GM21528 (cell line): ENCODE results near the gene WDPCP.
"Not testable (repeated sequence)": the region's sequence is repeated elsewhere in the genome, so short reads cannot be mapped to it uniquely, and the experiment has no call there.

Experiments used
- ATAC-seq: cut with Tn5 transposase; IDR thresholded peaks from one replicate; pipeline ENCODE4 v1.9.1; 2021; ENCODE audit warnings: mild to moderate bottlenecking, moderate library complexity; ENCODE audit not compliant: unreplicated experiment, low FRiP score

The WDPCP gene

DNA sequence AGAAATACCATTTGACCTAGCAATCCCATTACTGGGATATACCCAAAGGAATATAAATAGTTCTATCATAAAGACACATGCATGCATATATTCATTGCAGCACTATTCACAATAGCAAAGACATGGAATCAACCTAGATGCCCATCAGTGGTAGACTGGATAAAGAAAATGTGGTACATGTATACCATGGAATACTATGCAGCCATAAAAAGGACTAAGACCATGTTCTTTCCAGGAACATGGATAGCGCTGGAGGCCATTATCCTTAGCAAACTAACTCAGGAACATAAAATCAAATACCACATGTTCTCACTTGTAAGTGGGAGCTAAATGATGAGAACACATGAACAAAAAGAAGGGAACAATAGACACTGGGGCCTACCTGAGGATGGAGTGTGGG is 119.0 kb downstream of the WDPCP start:
- ATAC-seq, result not testable (repeated sequence)

DNA sequence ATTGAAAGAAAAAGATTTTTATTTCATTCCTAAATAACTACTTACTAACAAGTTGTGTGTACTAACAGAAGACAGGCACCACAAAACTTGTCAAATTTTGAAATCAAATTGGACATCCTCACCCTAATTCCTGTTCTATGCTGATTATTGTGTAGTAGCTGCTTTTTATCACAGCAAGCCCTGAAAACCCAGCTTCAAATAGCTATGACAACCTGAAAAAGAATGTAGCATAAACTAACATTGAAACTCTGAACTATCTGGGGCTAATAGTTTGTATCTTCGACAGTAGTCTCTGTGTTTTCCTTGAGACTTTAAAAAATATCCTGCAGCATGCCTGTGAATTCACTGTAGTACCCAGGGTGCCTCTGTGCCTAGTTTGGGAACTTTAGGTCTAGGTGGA is 122.6 kb downstream of the WDPCP start:
- ATAC-seq, result no peak

DNA sequence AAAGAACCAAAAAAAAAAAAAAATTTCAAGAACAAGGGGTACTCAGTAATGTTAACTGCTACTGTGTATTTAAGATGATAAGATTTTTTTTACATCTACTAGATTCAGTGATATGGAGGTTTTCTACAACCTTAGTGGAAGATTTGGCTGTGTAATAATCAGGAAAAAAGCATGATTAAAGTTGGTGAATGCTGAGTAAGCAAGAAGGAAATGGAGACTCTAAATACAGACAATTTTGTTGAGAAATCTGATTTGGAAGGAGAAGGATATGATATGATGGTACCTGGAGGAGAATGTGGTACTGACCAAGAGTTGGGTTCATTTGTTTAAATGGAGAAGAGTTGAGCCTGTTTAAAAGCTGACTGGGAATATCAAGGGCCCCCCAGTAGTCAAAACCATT is 125.1 kb downstream of the WDPCP start:
- ATAC-seq, result no peak

DNA sequence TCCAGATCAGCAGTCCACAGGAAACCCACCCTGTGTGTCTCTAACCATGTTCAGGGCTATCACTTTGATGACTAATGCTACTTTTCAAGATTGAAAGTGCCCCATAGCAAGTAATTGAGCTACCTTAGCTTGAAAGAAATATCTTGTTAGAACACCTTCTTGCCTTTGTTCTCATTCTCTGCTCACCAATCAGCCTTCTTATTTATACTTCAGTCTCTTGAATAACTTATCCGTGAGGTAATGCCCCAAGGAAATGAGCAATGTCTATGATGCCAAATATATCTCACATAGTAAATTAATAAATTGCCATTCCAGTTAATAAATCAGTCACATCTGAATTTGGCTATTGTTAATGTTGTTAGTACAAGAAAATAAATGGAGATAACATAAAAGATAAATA is 141.6 kb downstream of the WDPCP start:
- ATAC-seq, result no peak

DNA sequence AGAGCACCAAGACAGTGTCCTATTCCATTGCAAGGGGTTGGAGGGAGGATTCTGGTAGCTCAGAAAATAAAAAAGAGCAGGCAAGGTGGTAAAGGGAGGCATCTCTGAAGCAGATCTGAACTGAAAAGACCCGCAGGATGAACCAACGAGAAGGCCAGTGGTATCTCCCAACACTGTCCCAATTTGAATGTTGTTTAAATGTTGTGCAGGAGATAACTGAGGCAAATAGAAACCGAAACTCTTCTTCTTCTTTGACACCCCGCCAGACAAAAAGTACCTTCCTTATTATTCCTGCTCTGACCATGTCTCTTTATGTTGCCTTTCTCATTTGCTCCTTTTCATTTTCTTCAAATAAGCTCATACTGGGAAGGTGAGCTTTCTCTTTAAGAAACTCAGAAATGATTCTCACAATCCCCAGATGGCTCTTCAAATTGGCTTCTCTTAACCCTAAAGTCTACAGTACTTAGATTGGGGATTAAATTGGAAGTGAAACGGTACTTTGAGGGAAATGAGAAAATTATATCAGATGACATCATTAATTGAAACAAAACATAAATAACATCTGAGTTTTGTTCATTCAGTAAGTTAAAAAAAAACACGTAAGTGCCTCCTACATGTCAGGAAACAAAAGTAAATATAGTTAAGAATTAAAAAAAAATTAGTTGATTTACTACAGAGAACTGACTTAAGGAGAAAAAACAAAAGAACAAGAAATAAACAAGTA is 143.6 kb downstream of the WDPCP start:
- ATAC-seq, result no peak

DNA sequence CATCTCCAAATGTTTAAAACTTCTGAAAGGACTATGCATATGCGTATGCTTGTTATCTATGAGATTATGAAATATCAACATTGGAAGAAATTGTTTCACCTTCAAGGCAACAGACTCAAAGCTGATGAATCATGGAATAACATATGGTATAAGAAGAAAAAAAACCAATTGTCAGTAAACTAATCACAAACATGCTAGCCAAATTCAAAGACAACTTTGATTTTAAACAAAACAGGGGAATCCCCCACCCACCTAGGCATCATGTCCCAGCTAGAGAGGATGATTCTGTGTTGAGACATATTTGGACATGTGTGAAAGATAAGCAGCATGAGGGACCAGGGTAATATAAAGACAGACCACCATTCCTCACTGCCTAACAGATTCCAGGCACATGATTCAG is 147.7 kb downstream of the WDPCP start:
- no peak for ATAC-seq

DNA sequence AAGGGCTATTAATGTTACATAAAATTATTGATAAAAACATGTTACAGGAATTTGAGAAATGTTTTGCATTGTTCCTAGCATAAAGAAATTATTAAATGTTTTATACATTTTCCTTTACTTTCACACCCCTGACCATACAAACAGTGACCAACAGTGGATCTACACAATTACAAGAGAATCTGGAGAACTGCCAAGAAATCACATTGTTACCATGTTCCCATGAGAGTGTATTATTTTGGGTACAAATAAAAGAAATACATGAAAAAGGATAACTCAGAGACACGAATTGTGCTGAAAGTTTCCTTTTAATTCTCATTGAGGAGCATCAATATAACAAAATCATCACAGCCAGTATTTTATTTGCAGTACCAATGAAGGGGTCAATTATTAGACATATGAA is 150.1 kb downstream of the WDPCP start:
- no peak for ATAC-seq

DNA sequence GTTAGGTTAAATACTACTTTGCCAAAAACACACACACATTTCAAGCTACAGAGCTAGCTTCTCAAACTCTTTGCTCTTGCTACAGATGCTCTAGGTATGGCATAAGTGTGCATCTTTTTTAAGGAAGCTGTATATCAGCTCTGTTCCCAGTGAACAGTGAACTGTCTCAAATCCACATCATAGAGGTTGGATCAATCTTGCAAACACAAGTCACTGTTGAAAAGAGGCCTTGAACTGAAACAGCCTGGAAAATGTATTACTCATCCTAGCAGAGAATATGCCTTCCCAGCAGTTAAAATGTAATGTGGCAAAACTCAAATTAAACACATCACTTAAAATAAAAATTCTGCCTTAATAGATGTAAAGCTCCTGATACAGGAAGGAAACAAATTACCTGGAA is 151.8 kb downstream of the WDPCP start:
- no peak for ATAC-seq

DNA sequence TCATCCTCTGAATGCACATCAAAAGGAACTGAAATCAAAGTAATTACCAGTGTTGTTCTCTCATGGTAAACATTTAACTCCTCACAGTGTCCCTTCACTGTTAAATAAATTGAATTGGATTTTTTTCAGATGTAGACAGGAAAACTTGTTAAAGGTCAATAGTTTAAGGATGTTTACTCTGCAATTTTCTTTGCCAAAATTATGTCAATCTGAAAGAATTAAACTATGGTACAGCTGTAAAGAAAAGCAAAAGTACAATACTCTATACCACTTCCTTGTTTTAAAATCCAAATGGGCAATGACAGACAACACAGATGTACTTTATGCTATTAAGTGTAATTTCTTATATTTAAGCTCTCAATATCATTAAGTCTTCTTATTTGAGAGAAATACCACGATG is 153.2 kb downstream of the WDPCP start:
- ATAC-seq, result no peak

DNA sequence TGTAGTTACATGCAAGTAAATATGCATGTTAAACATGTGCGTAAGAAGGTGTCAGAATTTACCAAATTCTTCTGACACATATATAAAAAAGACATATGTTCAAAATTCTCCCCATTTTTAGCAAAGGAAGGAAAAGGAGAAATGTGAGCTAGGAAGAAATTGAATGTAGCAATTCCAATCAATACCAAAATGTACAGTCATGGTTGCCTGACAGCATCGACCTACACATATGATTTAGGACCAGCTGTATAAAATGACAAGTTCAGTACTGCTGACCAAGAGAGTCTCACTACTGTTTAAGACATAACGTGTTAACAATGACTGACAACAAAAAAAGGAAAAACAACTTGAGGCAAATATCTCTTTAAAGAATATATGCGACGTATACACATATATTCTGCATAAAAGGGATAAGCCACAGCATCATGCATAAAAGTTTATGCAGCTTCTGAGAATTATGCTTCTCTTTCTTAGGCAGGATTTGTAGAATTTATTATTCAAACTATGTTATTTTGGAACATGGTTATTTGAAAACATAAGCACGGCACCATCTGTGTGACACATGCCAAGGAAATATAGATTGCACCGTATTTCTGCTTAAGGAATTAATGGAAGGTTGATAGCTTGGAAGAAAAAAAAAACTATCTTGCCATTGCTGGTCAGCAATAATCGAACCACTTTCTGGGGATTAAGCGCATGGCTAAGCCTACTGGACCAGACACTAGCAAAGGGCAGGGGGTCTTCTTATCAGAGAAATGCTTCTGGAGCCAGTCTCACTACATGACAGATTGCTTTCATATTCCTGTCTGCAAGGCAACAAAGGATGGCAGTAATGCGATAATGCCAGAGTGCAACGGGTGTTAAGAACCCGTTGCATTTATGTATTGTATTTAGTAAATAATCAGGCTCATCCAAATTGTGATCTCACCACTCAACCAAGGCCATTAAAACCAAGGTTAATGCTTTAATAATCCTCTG is 154.0 kb downstream of the WDPCP start:
- ATAC-seq, result no peak

DNA sequence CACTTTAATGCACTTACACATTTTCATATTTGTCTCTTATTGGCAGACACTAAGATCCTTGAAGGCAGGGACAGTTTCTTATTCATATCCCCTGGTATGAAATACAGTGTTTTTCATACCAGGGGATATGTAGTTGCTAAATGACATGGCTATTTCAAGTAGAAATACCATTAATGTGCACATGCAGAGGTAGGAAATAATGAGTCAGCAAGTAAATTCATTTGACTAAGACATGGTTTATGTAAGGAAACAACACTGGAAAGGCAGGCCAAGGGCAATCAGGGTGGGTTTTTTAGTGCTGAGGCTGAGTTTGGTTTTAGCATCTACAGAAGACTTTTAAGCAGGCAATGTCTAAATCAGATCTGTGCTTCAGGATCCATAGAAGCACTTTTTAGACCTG is 155.9 kb downstream of the WDPCP start:
- no peak for ATAC-seq

DNA sequence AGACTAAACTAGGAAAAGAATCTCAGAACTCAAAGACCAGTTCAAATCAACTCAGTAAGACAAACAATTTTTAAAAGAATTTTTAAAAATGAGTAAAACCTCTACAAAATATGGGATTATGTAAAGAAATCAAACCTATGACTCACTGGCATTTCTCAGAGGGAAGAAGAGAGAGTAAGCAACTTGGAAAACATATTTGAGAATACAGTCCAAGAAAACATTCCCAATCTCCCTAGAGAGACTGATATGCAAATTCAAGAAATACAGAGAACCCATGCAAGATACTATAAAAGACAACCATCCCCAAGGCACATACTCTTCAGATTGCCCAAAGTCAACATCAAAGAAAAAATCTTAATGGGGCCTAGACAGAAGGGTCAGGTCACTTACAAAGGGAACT is 162.7 kb downstream of the WDPCP start:
- ATAC-seq, result no peak

DNA sequence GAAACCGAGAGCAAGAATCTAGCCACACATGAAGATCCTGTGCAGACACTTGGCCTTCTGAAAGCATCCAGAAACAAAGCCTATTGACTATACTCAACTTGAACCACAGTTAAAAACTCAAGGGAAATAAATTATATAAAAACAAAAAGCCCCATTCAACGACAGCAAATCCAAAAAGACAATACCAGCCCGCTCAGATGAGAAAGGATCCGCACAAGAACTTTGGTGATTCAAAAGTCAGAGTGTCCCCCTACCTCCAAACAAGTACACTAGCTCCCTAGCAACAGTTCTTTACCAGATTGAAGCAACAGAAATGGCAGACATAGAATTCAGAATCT is 163.2 kb downstream of the WDPCP start:
- ATAC-seq, result no peak

DNA sequence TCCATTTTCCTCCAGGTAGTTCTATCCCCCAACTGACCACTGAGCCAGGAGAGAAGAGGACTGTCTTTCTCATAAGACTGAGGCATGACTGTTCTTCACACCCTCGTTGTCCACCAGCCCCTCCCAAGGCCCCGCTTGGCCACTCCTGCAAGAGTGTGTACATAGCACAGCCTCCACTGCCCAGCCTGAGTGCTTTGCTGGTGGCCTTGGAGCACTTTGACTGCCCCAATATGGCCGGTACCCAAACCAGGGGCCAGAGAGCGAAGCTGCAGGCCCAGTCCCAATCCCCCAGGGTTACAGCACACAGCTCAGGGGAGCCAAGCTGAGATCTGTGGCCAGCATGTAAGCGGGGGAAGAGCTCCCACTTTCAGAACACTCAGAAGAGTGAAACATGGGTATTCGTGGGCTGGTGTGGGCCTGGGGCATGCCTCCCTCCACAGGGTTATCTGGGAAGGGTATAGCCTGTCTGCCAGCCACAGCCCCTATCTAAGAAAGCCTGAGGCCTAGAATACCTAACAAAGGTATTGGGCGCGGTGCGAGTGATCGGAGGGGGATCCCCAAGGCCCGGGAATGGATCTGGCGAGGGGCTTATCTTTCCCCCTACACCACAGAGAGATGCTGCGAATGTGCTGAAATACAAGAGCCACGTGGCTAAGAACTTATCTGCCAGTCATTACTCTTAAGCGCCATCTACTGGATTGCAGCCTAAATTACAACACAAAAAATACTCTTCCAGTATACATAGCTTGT is 163.8 kb downstream of the WDPCP start:
- ATAC-seq, result peak; percentile 89

DNA sequence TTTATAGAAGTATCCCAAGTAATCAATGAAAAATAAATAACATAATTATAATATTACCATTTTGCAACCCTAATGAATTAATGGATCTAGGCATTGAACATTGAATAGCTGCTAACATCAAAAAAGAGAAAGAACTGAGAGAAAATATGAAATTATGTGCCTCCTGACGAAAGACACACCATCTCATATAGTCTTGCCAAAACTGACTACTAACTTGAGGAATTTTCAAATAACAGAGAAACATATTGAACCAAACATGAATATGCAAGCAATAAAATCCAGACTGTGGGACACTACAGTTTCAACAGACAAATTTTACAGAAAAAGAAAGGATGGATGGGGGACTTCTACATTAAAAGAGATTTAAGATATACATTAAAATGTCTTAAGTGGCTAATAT is 165.7 kb downstream of the WDPCP start:
- no peak for ATAC-seq

DNA sequence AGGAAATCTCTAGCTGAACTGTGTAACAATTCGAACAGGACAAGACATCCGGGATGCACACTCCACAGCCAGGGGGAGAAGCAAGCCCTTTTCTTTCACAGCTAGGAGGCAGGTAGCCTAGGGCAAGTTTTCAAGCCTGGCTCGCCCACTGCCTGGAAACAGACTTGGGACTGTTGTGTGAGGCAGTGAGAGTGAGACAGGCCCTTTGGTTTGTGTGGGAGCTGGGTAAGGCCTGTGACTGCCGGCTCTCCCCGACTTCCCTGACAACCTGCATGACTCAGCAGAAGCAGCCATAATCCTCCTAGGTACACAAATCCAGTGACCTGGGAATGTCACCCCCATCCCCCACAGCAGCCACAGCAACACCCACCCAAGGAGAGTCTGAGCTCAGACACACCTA is 179.7 kb downstream of the WDPCP start:
- ATAC-seq, result no peak

DNA sequence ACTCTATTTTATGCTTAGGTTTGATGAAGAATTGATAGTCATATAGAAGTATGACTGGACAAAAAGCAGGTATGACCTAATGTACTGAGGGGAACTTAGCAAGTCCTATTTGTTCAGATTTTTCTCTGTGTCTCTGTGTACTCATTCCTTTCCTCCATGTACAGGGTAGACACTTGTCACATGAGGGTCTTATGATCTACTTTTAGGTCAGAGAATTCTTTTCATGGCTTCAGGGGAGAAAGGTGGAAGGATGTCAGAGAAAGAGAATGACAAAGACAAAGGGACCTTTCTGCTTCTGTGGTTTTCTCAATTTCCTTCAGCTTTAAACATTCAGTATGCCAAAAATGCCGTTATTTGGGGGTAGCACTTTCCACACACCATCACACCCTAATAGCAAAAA is 181.6 kb downstream of the WDPCP start:
- no peak for ATAC-seq

DNA sequence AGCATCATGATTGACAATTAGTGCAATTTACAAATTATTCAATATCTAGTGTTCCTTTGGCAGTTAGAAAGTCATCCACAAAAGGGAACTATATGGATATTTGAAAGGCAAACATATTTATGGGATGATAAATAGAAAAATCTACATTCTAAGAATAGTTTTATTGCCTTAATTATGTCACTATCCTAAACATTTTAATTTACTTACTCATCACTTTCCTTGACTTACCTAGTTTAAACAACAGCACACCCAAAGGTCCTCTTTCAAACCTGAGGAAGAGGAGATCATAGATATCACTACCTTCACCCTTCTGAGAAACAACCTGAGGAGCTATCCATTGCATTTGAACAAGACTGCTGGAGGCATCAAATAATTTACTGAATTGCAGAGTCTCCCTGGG is 184.5 kb downstream of the WDPCP start:
- no peak for ATAC-seq

DNA sequence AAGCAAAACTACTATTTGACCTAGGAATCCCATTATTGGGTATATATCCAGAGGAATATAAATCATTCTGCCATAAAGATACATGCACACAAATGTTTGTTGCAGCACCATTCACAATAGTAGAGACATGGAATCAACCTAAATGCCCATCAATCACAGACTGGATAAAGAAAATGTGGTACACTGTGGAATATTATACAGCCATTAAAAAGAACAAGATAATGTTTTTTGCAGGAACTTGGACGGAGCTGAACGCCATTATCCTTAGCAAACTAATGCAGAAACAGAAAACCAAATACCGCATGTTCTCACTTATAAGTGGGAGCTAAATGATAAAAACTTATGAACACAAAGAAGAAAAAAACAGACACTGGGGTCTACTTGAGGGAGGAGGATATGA is 185.4 kb downstream of the WDPCP start:
- ATAC-seq, result not testable (repeated sequence)

DNA sequence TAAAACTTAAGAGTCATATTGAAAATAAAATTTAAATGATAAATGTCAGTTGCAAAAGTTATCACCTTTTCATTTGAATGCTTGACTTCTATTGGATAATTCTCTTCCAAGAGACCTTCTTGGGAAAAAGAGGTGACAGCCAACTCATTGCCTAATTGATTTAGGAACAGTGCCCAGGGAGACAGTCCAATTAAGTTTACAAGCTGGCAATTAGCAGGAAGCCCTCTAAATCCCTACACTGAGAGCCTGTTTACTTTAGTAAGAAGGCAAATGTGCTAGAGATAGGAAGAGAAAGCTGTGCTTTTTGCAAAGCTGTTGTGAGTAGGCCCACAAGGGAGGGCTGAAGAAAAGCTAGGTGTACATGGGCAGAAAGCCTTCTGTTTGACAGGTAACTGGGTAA is 189.1 kb downstream of the WDPCP start:
- ATAC-seq, result no peak

DNA sequence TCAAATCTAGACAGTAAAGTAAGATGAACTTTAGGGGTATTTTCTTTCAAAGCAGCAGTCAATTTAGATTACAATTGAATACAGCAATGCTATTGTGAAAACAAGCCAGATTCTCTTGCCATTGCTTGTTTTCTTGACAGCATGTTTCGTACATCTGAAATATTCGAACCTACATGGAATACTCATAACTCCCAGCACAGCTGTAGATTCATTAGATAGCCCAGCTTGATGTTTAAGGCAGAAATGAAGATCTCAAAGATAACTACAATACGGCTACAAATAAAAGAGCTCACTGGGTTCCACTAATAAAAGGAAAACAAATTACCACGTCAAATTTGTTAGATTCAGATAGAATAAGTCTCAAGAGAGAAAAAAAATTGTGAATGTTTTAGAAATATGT is 208.8 kb downstream of the WDPCP start:
- ATAC-seq, result no peak
